DMS 273 (cell line): Measurements from ENCODE around the gene CTXN2.

ENCODE experiments used
- DNase-seq: peaks from one replicate; lab custom pipeline; 2025; ENCODE audit not compliant: unreplicated experiment; lab: John Stamatoyannopoulos, UW

The CTXN2 gene

DNA sequence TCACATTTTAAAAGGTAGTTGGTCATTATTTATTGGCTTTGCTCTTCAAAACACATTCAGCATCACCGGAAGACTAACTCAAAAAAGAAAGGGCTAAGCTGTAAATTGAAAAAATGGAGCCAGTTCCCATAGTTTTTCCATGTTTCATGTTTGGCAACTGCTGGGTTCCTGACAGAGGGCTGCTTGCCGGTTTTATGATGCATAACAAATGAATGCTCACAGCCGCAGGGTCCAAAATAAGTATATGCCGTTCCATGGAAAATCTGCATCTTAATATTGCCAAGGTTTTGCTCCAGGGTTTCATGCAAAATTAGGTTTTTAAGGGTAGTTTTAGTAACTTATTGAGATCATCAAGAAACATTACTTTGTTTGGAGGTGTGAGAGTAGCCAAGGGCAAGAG, 30.4 kb downstream of the CTXN2 start:
- DNase-seq: no peak

DNA sequence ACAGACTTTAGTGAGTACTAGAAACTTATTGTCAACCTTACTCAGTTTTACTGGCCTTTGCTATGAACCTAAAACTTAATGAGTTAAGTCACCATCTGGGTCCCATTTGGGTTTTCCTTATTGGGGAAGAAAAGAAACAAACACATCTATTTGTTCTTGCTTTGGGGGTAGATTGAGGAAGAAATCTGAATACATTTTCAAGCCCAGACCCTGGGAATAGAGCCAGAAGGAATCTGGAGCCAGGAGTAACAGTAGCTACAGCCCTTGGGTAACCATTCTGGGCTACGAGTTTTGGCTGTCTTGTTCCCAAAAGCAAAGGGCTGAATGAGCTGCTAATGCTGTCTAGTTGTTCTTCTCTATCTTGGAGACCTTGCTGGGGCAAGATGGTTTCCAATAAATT, 31.2 kb downstream of the CTXN2 start:
- no peak for DNase-seq

DNA sequence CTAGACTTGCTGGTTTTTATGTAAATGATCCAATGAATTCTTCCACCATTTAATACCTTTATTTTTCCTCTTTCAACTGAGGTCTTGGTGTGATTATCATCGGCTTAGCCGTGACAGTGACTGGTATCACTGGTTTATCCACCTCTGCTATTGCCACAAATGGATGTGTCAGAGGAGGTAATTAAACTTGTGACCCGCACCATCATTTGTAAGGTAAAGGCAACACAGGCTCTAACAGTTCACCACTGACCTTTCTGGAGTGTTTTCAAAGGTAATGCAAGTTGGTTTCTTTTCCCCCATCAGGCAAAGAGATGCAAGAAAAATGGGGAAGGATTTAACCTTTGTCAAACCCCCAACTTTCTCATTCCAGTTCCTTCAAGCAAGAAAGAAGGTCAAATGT, 34.3 kb downstream of the CTXN2 start:
- no peak for DNase-seq

DNA sequence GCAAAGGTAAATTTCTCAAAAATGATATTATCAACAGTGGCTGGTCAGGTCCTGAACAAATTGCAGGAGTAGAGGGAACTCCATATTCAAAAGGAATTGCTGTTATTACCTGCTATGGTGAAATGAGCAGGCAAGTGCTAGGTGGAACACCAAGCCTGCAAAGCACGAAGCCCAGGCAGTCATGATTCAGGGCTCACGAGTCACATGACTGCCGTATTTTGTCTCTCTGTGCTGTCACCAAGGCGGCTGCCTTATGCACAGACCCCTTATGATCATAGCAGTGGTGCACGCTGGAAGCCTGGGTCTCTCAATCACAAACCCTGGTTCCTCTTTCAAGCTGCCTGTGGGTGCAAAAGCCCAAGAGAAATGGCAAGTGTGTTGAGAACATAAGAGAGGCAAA, 39.0 kb downstream of the CTXN2 start:
- DNase-seq: no peak

DNA sequence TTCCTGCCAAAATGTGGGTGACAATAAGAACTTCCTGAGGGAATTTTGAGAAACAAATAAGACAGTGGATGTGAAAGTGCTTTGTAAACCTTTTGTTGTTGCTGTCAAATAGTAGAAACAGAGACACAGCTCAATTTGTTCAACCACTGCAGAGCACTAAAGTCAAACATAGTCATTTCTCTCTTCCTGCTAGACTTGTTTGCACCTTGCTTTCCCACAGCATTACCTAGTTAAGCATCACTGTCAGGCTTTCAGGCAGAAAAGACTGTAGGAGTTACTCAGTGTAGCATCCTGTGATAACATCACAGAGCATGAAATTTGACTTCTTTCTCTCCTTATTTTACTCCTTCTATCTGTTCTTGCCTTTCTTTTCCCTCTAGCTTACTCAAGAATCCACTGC, 41.8 kb downstream of the CTXN2 start:
- no peak for DNase-seq

DNA sequence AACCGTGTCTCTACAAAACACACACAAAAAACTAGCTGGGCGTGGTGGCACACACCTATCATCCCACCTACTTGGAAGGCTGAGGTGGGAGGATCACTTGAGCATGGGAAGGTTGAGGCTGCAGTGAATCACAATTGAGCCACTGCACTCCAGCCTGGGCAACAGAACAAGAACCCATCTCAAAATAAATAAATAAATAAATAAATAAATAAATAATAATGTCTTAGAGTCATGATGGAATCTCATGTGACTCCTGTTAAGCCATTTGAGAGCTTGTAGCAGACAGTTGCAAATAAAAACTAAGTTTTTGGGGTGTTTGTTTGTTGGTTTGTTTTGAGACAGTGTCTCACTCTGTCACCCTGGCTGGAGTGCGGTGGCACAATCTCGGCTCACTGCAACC, 47.9 kb downstream of the CTXN2 start:
- no peak for DNase-seq

DNA sequence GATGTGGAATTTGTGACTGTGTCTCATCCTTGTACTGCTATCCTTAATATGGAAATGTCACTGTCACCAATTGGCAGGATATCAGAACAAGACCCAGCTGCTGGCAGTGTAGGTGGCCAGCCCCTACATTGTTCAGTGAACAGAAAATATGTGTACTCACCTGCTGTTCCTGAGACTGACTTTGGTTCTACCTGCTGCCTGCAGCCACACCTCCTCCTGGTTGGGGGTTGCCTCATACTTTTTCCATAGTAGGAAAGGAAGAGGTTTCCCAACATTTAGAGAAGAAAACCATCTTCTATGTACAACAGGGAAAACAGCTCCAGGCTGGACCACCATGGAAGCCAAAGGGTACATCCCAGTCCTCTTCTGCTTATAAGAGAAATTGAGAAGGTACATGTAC, 50.5 kb downstream of the CTXN2 start:
- no peak for DNase-seq

DNA sequence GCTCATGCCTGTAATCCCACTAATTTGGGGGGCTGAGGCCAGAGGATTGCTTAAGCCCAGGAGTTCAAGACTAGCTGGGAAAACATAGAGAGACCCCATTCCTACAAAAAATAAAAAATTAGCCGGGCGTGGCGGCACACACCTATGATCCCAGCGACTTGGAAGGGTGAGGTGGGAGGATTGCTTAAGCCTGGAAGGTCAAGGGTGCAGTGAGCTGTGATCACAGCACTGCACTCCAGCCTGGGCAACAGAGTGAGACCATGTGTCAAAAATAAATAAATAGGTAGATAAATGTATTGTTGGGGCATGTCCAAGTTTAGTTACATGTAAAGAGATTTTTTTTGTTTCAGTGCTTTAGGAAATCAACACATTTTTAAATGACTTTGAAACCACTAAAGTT, 51.1 kb downstream of the CTXN2 start:
- no peak for DNase-seq

DNA sequence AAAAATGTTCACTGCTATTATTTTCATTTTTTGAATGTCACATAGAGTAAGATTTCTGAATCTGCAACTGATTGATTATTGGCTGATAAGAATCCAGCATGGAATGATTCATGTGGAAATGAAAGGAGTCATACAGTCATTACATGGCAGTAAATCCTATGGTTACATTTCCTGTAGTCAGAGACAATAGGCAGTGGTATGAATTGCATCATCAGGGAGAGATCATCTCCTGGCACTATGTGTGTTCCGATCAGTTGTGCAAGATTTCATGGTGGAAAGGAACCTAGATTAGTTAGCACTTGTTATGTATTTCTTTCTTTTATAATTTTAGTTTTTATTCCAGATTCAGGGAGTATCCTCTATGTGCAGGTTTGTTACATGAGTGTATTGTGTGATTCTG, 53.5 kb downstream of the CTXN2 start:
- DNase-seq: no peak

DNA sequence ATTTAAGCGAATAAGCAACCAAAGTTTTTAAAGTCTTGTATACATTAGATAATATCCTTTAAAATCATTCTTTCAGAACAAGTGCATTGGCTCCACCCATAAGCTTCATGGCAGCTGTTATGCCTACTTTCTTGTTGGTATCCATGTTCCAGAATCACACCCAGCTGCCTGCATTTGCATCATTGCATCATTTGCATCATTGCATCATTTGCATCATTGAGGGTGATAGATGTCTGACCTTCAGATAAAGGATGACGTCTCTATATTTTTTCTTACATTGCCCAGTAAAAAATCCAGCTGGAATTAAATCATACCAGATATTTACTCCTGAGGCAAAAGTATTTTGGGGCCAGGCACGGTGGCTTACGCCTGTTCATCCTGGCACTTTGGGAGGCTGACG, 56.9 kb downstream of the CTXN2 start:
- no peak for DNase-seq

DNA sequence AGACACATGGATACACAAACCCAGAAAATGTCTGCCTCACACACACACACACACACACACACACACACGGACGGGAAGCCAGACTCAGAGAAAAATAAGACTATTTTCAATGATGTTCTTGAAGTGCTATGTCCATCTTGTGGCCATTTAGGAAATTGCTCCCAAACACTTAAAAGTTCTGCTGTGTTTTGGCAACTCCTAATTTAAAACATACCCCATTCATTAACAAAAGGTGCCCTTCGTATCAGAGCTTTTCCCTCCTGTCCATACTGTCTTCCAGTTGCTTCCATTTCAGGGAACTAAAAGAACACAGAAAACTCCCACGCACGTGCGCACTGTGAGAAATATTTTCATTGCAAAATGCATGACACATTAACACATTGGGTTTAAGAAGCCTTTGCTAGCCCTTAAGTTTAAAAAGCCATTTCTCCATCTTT, 59.2 kb downstream of the CTXN2 start:
- DNase-seq: peak; percentile 75

DNA sequence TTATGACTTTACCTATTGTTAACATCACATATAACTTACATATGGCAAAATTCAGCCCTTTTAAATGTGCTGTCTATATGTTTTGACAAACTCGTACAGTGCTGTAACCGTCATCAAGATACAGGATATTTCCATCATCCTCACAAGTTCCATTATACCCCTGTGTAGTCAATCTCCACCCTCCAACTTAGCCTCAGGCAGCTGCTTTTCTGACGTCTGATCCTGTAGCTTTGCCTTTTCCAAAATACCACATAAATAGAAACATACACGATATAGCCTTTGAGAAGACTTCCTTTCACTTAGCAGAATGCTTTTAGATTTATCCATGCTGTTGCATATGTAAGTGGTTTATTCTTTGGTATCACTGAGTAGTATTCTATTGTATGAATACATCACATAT, 61.7 kb downstream of the CTXN2 start:
- no peak for DNase-seq
